B cell (primary cell): ENCODE measurements around the gene TMEM247. TPM values are rescaled to one million over a fixed set of nuclear protein-coding genes. Genes with fewer than 3 reads are reported as not detected.

Experiments used
- ATAC-seq: fragments of 200-7000 bp; cut with Tn5 transposase; one replicate; pipeline ENCODE4 v1.10.0; 2021; ENCODE audit warnings: low read depth, mild to moderate bottlenecking, moderate number of reproducible peaks, moderate library complexity
- CTCF ChIA-PET: fragments of 350-600 bp; sonication (Branson Sonifier 250); formaldehyde crosslinking; loops from one replicate; lab custom pipeline; 2021; ENCODE audit warnings: antibody characterized with exemption, inconsistent platforms; lab: Charles Lee
- POLR2A ChIA-PET: fragments of 350-600 bp; sonication (Branson Sonifier 250); formaldehyde crosslinking; loops from one replicate; lab custom pipeline; 2021; ENCODE audit warnings: antibody characterized with exemption; lab: Charles Lee
- DNase-seq: peaks from one replicate; pipeline ENCODE4 v3.0.0; 2013
- H2AFZ ChIP-seq: 2 replicates; pipeline ENCODE4 v1.6.1; 2012; ENCODE audit warnings: mild to moderate bottlenecking, low read depth, low read length; ENCODE audit not compliant: insufficient read depth, poor library complexity, severe bottlenecking
- H3K27ac ChIP-seq, 2 donors: 1 replicate in 1 of 2; 2 replicates in 1 of 2; pipeline ENCODE4 v1.5.1; 2012 to 2013; ENCODE audit warnings: low read length in 2 of 2, mild to moderate bottlenecking in 2 of 2, moderate library complexity in 1 of 2
- H3K27me3 ChIP-seq, 4 experiments: fragments of 200-600 bp in 1 of 4; sonication (generic) in 1 of 4; replicated peaks in 1 of 4; 1 replicate in 2 of 4; 2 replicates in 2 of 4; pipeline versions ENCODE4 v1.6.1 to v1.7.0; 2013 to 2016; ENCODE audit warnings: low read length in 3 of 4, mild to moderate bottlenecking in 2 of 4, mixed read lengths in 1 of 4, moderate library complexity in 1 of 4; ENCODE audit not compliant: insufficient read depth in 4 of 4, control insufficient read depth in 3 of 4; ENCODE audit errors: control extremely low read depth in 1 of 4
- H3K36me3 ChIP-seq, 2 experiments: replicated peaks in 1 of 2; 1 replicate in 1 of 2; 2 replicates in 1 of 2; pipeline versions ENCODE4 v1.6.1 to v1.7.1; 2013; ENCODE audit warnings: low read length in 1 of 2; ENCODE audit not compliant: insufficient read depth in 2 of 2, control insufficient read depth in 1 of 2; ENCODE audit errors: control extremely low read depth in 1 of 2, extremely low read depth in 1 of 2
- H3K4me1 ChIP-seq, 2 donors: fragments of 200-600 bp in 1 of 2; sonication (generic) in 1 of 2; 1 replicate in 1 of 2; 2 replicates in 1 of 2; pipeline versions ENCODE4 v1.5.1 to v1.6.1; 2013 to 2017; ENCODE audit warnings: low read length in 2 of 2; ENCODE audit not compliant: control insufficient read depth in 2 of 2, insufficient read depth in 2 of 2
- H3K4me2 ChIP-seq: replicated peaks from 2 replicates; pipeline ENCODE3; 2012; ENCODE audit warnings: mild to moderate bottlenecking, low read depth, low read length; ENCODE audit not compliant: poor library complexity, severe bottlenecking
- H3K4me3 ChIP-seq, 5 experiments: fragments of 200-600 bp in 1 of 5; sonication (generic) in 1 of 5; 1 replicate in 3 of 5; 2 replicates in 2 of 5; pipeline versions ENCODE4 v1.5.1 to v1.7.0; 2011 to 2016; ENCODE audit warnings: low read length in 4 of 5, mild to moderate bottlenecking in 4 of 5, low read depth in 2 of 5, control low read depth in 1 of 5, moderate library complexity in 1 of 5; ENCODE audit not compliant: insufficient read depth in 1 of 5; ENCODE audit errors: control extremely low read depth in 1 of 5, extremely low read depth in 1 of 5
- H3K79me2 ChIP-seq: fragments of 200-600 bp; sonication (generic); one replicate; pipeline ENCODE4 v1.6.0; 2016; ENCODE audit warnings: low read length; ENCODE audit not compliant: control insufficient read depth, insufficient read depth
- H3K9ac ChIP-seq: fragments of 200-600 bp; sonication (generic); 2 replicates; pipeline ENCODE4 v1.6.1; 2017; ENCODE audit warnings: mild to moderate bottlenecking, low read length, moderate library complexity
- H3K9me3 ChIP-seq, 3 donors: one replicate each; pipeline versions ENCODE4 v1.6.1 to v1.7.1; 2013; ENCODE audit warnings: low read length in 2 of 3; ENCODE audit not compliant: control insufficient read depth in 2 of 3, insufficient read depth in 1 of 3; ENCODE audit errors: control extremely low read depth in 1 of 3
- H4K20me1 ChIP-seq: 2 replicates; pipeline ENCODE4 v1.6.0; 2012; ENCODE audit warnings: mild to moderate bottlenecking, low read length; ENCODE audit not compliant: insufficient read depth, control insufficient read depth, poor library complexity, severe bottlenecking
- H3K27ac Mint-ChIP-seq: one replicate; pipeline ENCODE4 v1.8.0; 2021; ENCODE audit warnings: mixed read lengths
- H3K27me3 Mint-ChIP-seq: one replicate; pipeline ENCODE4 v1.8.0; 2021; ENCODE audit warnings: mixed read lengths
- H3K4me1 Mint-ChIP-seq: one replicate; pipeline ENCODE4 v1.8.0; 2021; ENCODE audit warnings: mixed read lengths
- H3K4me3 Mint-ChIP-seq: one replicate; pipeline ENCODE4 v1.8.0; 2021; ENCODE audit warnings: mixed read lengths
- H3K9me3 Mint-ChIP-seq: one replicate; pipeline ENCODE4 v1.8.0; 2022; ENCODE audit warnings: mixed read lengths; ENCODE audit not compliant: insufficient read depth
- CTCF ChIP-seq: fragments of 200-600 bp; IDR thresholded peaks from one replicate; pipeline ENCODE4 v1.8.0; 2022; ENCODE audit warnings: antibody characterized with exemption, mild to moderate bottlenecking
- EZH2 ChIP-seq: IDR thresholded peaks from 2 replicates; pipeline ENCODE4 v1.6.1; 2012; ENCODE audit warnings: borderline replicate concordance, low read depth, mild to moderate bottlenecking, moderate library complexity, low read length; ENCODE audit not compliant: insufficient read depth, poor library complexity, severe bottlenecking
- WGBS: methylation state at CpG from one replicate; pipeline ENCODE4 v1.1.5; 2013; ENCODE audit warnings: missing lambda C conversion rate; ENCODE audit not compliant: insufficient coverage; 5-methylcytosine and 5-hydroxymethylcytosine counted together
- intact Hi-C: fragments of 100-400 bp; cut with micrococcal nuclease; formaldehyde crosslinking; loops from one replicate; pipeline ENCODE4 v1.10.0; 2022
- polyA plus RNA-seq: library from polyadenylated mRNA; depleted of rRNA; stranded (reverse); fragments of >200 nt; gene quantifications from 2 replicates; pipeline ENCODE4 v1.2.3, GENCODE V29; 2012
- total RNA-seq, 2 donors: library from RNA; stranded (reverse); fragments of 120-200 nt in 1 of 2; gene quantifications; 1 replicate in 1 of 2; 2 replicates in 1 of 2; pipeline versions ENCODE4 v1.2.3 to v1.2.4, GENCODE V29; 2013 to 2022

The TMEM247 gene
- total and polyA plus RNA-seq, 2 donors (not counting 1 experiment from before 2014, with no cell fraction given) = not detected

- 92% methylated on average over 7 of the region's 7 CpGs for WGBS
- H3K27ac Mint-ChIP-seq = no peak overlapping the region
- Histone ChIP-seq H3K36me3 (no peaks in the 10 kb centered on the region), H3K4me1 (peaks cover 0 to 12% of the 10 kb centered on the region in 2 donors), H3K27ac (no peak overlapping the region), H4K20me1 (no peaks in the 10 kb centered on the region), H3K4me3 (no peak overlapping the region), H2AFZ (no peak overlapping the region), H3K79me2 (no peaks in the 10 kb centered on the region), H3K4me2 (no peak overlapping the region), H3K9ac (no peak overlapping the region), H3K27me3 (no peaks in the 10 kb centered on the region), H3K9me3 (peaks cover 3 to 17% (median 7%) of the 10 kb centered on the region in 3 donors)
- peaks cover 10% of the 10 kb centered on the region for H3K4me1 Mint-ChIP-seq
- H3K4me3 Mint-ChIP-seq = no peak overlapping the region
- DNase-seq (no peak), ATAC-seq (no peak)
- intact Hi-C loops = no loop called here
- no peaks in the 10 kb centered on the region for H3K27me3 Mint-ChIP-seq
- TF ChIP-seq CTCF (no peak), EZH2 (no peak)
- ChIA-PET CTCF (interaction anchor here (1.2 kb wide), 1 partner anchor 56 kb away, joined by 3 read pairs; no protein-coding TSS in a partner anchor), POLR2A (no interaction called here)
- H3K9me3 Mint-ChIP-seq = peaks cover 15% of the 10 kb centered on the region
Measured at GRCh38 chr2:46518861-46519260, 39.5 kb downstream of the TMEM247 start.

GRCh38 chr2:46519265-46519664 is 39.9 kb downstream of the TMEM247 start:
- POLR2A ChIA-PET = no interaction called here
- no peaks in the 10 kb centered on the region for H3K36me3 ChIP-seq
- no peak overlapping the region for H3K9ac ChIP-seq
- 72% methylated on average over 4 of the region's 7 CpGs for WGBS
- Mint-ChIP-seq H3K27ac (no peak overlapping the region), H3K27me3 (no peaks in the 10 kb centered on the region), H3K4me3 (no peak overlapping the region), H3K9me3 (peaks cover 14% of the 10 kb centered on the region), H3K4me1 (peaks cover 10% of the 10 kb centered on the region)
- H3K79me2 ChIP-seq = no peaks in the 10 kb centered on the region
- no peaks in the 10 kb centered on the region for H3K27me3 ChIP-seq
- H3K4me3 ChIP-seq = no peak overlapping the region
- no peak overlapping the region for H2AFZ ChIP-seq
- CTCF ChIA-PET = interaction anchor here (0.6 to 1.2 kb wide), 2 partner anchors 12 to 56 kb away, joined by 3 to 4 read pairs; no protein-coding TSS in a partner anchor
- no peak overlapping the region for H3K4me2 ChIP-seq
- TF ChIP-seq CTCF (no peak), EZH2 (no peak)
- DNase-seq = no peak
- no peak for ATAC-seq
- H4K20me1 ChIP-seq = no peaks in the 10 kb centered on the region
- peaks cover 0 to 12% of the 10 kb centered on the region in 2 donors for H3K4me1 ChIP-seq
- intact Hi-C loops = no loop called here
- no peak overlapping the region for H3K27ac ChIP-seq
- peaks cover 3 to 15% (median 7%) of the 10 kb centered on the region in 3 donors for H3K9me3 ChIP-seq
